Stomach smooth muscle (tissue), 2 donors: ENCODE results near the gene PTPMT1.
A peak's percentile ranks its signal among the peaks of the same experiment; 100 is the strongest.
"Not testable (repeated sequence)": the region's sequence is repeated elsewhere in the genome, so short reads cannot be mapped to it uniquely, and the experiment has no call there.

Source experiments
- H3K27ac ChIP-seq: one replicate; pipeline ENCODE4 v1.7.0; 2013; ENCODE audit warnings: mild to moderate bottlenecking, low read length, inconsistent platforms
- H3K27me3 ChIP-seq, 2 donors: one replicate each; pipeline ENCODE4 v1.7.0; 2013; ENCODE audit warnings: low read length in 2 of 2; ENCODE audit not compliant: insufficient read depth in 2 of 2, control insufficient read depth in 1 of 2
- H3K36me3 ChIP-seq, 2 donors: one replicate each; pipeline ENCODE4 v1.7.0; 2013; ENCODE audit warnings: low read length in 2 of 2; ENCODE audit not compliant: control insufficient read depth in 2 of 2, insufficient read depth in 2 of 2
- H3K4me1 ChIP-seq: one replicate; pipeline ENCODE4 v1.7.0; 2013; ENCODE audit warnings: low read length; ENCODE audit not compliant: control insufficient read depth, insufficient read depth
- H3K4me3 ChIP-seq, 2 donors: one replicate each; pipeline ENCODE4 v1.7.0; 2013; ENCODE audit warnings: low read length in 2 of 2
- H3K9ac ChIP-seq, 2 donors: one replicate each; pipeline ENCODE4 v1.7.0; 2013; ENCODE audit warnings: low read length in 2 of 2, mild to moderate bottlenecking in 1 of 2
- H3K9me3 ChIP-seq, 2 donors: one replicate each; pipeline ENCODE4 v1.7.0; 2013; ENCODE audit warnings: low read length in 2 of 2; ENCODE audit not compliant: control insufficient read depth in 2 of 2
- donor health status: healthy.
- donor health status: Pancreatic carcinoma.

The PTPMT1 gene, protein sequence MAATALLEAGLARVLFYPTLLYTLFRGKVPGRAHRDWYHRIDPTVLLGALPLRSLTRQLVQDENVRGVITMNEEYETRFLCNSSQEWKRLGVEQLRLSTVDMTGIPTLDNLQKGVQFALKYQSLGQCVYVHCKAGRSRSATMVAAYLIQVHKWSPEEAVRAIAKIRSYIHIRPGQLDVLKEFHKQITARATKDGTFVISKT

GRCh38 chr11:47565340-47566148 is at the start of gene PTPMT1:
Gene PTPMT1 (plus strand): TSS chr11:47565599. CDS start chr11:47565623, 24 bp downstream.
- peak within 1 kb of the TSS; percentile 74 for H3K27ac ChIP-seq
- H3K36me3 ChIP-seq = peaks cover 7 to 8% of the 10 kb centered on the region in 2 donors
- H3K4me3 ChIP-seq = peak within 1 kb of the TSS; percentile 86 to 88

DNA sequence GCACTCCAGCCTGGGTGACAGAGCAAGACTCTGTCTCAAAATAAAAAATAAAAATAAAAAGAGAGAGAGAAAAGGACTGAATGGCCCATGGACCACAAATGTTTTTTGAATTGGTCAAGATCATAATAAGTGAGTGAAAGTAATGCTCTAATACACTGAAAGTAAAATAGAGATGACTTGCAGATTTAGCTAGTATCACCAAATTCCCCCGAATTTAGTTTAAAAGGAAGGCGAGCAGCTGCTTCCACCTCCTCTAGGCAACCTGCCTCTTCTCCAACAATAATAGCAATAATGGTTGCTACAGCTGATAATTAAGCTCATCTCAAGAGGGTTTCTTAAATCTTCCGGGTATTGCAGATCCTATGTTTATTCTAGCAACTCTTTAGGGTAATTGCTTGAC is 49.2 kb upstream of the PTPMT1 start:
- Histone ChIP-seq H3K9me3 (no peaks in the 10 kb centered on the region), H3K4me3 (no peak overlapping the region), H3K27me3 (no peaks in the 10 kb centered on the region), H3K27ac (no peak overlapping the region), H3K9ac (no peak overlapping the region), H3K36me3 (no peaks in the 10 kb centered on the region), H3K4me1 (peaks cover 43% of the 10 kb centered on the region)

More at GRCh38 chr11:47565340-47566148, at the start of gene PTPMT1:
- H3K9ac ChIP-seq = peak within 1 kb of the TSS; percentile 81 to 92
- H3K27me3 ChIP-seq = no peaks in the 10 kb centered on the region
- peaks cover 15% of the 10 kb centered on the region for H3K4me1 ChIP-seq
- H3K9me3 ChIP-seq = no peaks in the 10 kb centered on the region

GRCh38 chr11:47516984-47517853 is 48.2 kb upstream of the PTPMT1 start:
- peaks cover 38% of the 10 kb centered on the region for H3K4me1 ChIP-seq
- no peak overlapping the region for H3K9ac ChIP-seq
- H3K27ac ChIP-seq = no peak overlapping the region

GRCh38 chr11:47518212-47518964 is 47.0 kb upstream of the PTPMT1 start:
- no peaks in the 10 kb centered on the region for H3K36me3 ChIP-seq
- H3K4me1 ChIP-seq = peaks cover 38% of the 10 kb centered on the region
- H3K4me3 ChIP-seq = peak overlapping the region; percentile 23 to 37
- no peaks in the 10 kb centered on the region for H3K27me3 ChIP-seq
- peak overlapping the region; percentile 46 for H3K27ac ChIP-seq
- no peak overlapping the region for H3K9ac ChIP-seq
- no peaks in the 10 kb centered on the region for H3K9me3 ChIP-seq

More at GRCh38 chr11:47516984-47517853, 48.2 kb upstream of the PTPMT1 start:
- no peaks in the 10 kb centered on the region for H3K36me3 ChIP-seq
- no peaks in the 10 kb centered on the region for H3K27me3 ChIP-seq
- H3K9me3 ChIP-seq = no peaks in the 10 kb centered on the region
- no peak overlapping the region for H3K4me3 ChIP-seq

DNA sequence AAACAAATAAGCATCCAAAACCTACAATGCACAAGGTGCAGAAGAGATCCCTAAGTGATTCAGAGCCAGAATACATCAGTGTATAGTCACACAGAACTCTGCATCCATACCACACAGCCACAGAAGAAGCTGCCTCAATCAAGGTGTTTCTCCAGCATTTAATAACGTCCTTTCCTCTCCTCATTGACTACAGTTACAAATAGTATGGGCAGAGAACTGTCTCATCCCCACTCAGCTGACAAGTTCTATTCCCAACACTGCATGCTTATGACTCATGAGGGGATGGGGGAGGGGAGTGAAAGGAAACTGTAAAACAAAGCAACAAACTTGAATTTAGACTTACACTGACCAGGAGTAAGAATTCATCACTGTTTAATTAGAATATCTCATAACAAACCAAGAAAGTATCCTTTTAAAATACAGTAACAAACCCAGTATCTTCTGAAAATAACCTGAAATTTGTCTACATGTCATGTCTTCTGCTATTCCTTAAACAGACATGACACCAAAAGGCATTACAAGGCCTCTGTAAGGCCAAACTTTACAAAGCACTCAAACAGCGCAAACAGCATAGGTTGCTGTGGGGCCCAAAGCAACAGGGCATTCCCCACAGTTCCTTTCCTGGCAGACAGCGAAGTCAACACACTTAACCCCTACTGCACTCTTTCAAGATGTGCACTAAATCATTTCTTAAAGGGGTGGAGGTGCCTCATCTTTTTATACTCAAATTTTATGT is 41.7 kb upstream of the PTPMT1 start:
- Histone ChIP-seq H3K4me1 (peaks cover 45% of the 10 kb centered on the region), H3K9me3 (no peaks in the 10 kb centered on the region), H3K9ac (peak overlapping the region; percentile 64 to 83), H3K27ac (peak overlapping the region; percentile 84), H3K4me3 (peak overlapping the region; percentile 75 to 76), H3K27me3 (no peaks in the 10 kb centered on the region), H3K36me3 (no peaks in the 10 kb centered on the region)

GRCh38 chr11:47524291-47524874 is 41.0 kb upstream of the PTPMT1 start:
- H3K4me3 ChIP-seq = peak overlapping the region; percentile 75 to 76
- H3K4me1 ChIP-seq = peaks cover 44% of the 10 kb centered on the region
- peak overlapping the region; percentile 84 for H3K27ac ChIP-seq
- no peaks in the 10 kb centered on the region for H3K9me3 ChIP-seq
- no peaks in the 10 kb centered on the region for H3K36me3 ChIP-seq
- H3K9ac ChIP-seq = peak overlapping the region; percentile 64 to 83
- no peaks in the 10 kb centered on the region for H3K27me3 ChIP-seq

DNA sequence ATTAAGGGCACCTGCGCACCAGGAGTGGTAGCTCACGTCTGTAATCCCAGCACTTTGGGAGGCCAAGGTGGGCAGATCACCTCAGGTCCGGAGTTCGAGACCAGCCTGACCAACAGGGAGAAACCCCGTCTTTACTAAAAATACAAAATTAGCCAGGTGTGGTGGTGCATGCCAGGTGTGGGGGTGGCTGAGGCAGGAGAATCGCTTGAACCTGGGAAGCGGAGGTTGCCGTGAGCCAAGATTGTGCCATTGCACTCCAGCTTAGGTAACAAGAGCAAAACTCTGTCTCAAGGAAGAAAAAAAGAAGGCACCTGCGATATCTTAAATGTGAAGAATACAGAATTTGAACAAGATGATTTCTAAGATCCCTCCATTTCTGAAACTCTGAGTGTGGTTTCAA is 39.4 kb upstream of the PTPMT1 start:
- Histone ChIP-seq H3K4me1 (peaks cover 43% of the 10 kb centered on the region), H3K27ac (peak overlapping the region; percentile 84)
- not testable (repeated sequence) for H3K27me3 ChIP-seq, H3K4me3 ChIP-seq, H3K36me3 ChIP-seq, H3K9ac ChIP-seq, H3K9me3 ChIP-seq

GRCh38 chr11:47527186-47527585 is 38.2 kb upstream of the PTPMT1 start:
- Histone ChIP-seq H3K4me1 (peaks cover 45% of the 10 kb centered on the region), H3K9me3 (no peaks in the 10 kb centered on the region), H3K9ac (no peak overlapping the region), H3K36me3 (no peaks in the 10 kb centered on the region), H3K4me3 (no peak overlapping the region), H3K27ac (peak overlapping the region; percentile 84), H3K27me3 (no peaks in the 10 kb centered on the region)

- Histone ChIP-seq H3K4me1 (peaks cover 40% of the 10 kb centered on the region), H3K9ac (no peak overlapping the region), H3K27me3 (no peaks in the 10 kb centered on the region), H3K9me3 (no peaks in the 10 kb centered on the region), H3K27ac (no peak overlapping the region), H3K4me3 (no peak overlapping the region), H3K36me3 (no peaks in the 10 kb centered on the region)
These were observed 35.4 kb upstream of the PTPMT1 start for GRCh38 chr11:47529951-47530350.
